BLaER1 (cell line): ENCODE data around the gene KIRREL3.

Experiments
- H3K27ac ChIP-seq: shearing (Covaris generic); formaldehyde crosslinking; 2 replicates; pipeline ENCODE4 v1.8.1; 2022
- H3K27me3 ChIP-seq: shearing (Covaris generic); formaldehyde crosslinking; 2 replicates; pipeline ENCODE4 v1.8.1; 2022
- H3K36me3 ChIP-seq: shearing (Covaris generic); formaldehyde crosslinking; 2 replicates; pipeline ENCODE4 v1.8.1; 2022
- H3K4me1 ChIP-seq: shearing (Covaris generic); formaldehyde crosslinking; 2 replicates; pipeline ENCODE4 v1.8.1; 2022
- H3K4me2 ChIP-seq: shearing (Covaris generic); formaldehyde crosslinking; 2 replicates; pipeline ENCODE4 v1.8.1; 2022
- H3K4me3 ChIP-seq: shearing (Covaris generic); formaldehyde crosslinking; 2 replicates; pipeline ENCODE4 v1.8.1; 2022
- H3K9ac ChIP-seq: shearing (Covaris generic); formaldehyde crosslinking; 2 replicates; pipeline ENCODE4 v1.8.1; 2022
- H3K9me3 ChIP-seq: shearing (Covaris generic); formaldehyde crosslinking; 2 replicates; pipeline ENCODE4 v1.8.1; 2022
- H4K20me1 ChIP-seq: shearing (Covaris generic); formaldehyde crosslinking; 2 replicates; pipeline ENCODE4 v1.8.1; 2022
- Cebpa-rat ChIP-seq: shearing (Covaris generic); IDR thresholded peaks from 2 replicates; pipeline ENCODE4 v1.8.1; 2022

KIRREL3 gene

GRCh38 chr11:126716456-126717083, 284.0 kb downstream of the KIRREL3 start:
- Histone ChIP-seq H4K20me1 (no peaks in the 10 kb centered on the region), H3K4me1 (no peaks in the 10 kb centered on the region), H3K9ac (no peak overlapping the region), H3K4me3 (no peak overlapping the region), H3K27ac (no peak overlapping the region), H3K4me2 (no peak overlapping the region), H3K27me3 (no peaks in the 10 kb centered on the region), H3K9me3 (no peaks in the 10 kb centered on the region), H3K36me3 (no peaks in the 10 kb centered on the region)
- no peak for TF ChIP-seq Cebpa-rat

GRCh38 chr11:126713806-126714205, 286.8 kb downstream of the KIRREL3 start:
- no peaks in the 10 kb centered on the region for H3K36me3 ChIP-seq
- TF ChIP-seq Cebpa-rat = no peak
- H4K20me1 ChIP-seq = no peaks in the 10 kb centered on the region
- H3K9me3 ChIP-seq = no peaks in the 10 kb centered on the region
- no peak overlapping the region for H3K4me2 ChIP-seq
- H3K4me3 ChIP-seq = no peak overlapping the region
- no peaks in the 10 kb centered on the region for H3K4me1 ChIP-seq
- H3K9ac ChIP-seq = no peak overlapping the region
- no peak overlapping the region for H3K27ac ChIP-seq
- H3K27me3 ChIP-seq = no peaks in the 10 kb centered on the region; the same call in 1 of the 2 replicates

GRCh38 chr11:126711977-126712625, 288.5 kb downstream of the KIRREL3 start:
- no peak overlapping the region for H3K4me3 ChIP-seq
- H3K9me3 ChIP-seq = no peaks in the 10 kb centered on the region
- H3K4me1 ChIP-seq = no peaks in the 10 kb centered on the region
- H4K20me1 ChIP-seq = no peaks in the 10 kb centered on the region
- no peak overlapping the region for H3K27ac ChIP-seq
- no peak overlapping the region for H3K9ac ChIP-seq
- no peak overlapping the region for H3K4me2 ChIP-seq
- H3K27me3 ChIP-seq = no peaks in the 10 kb centered on the region; the same call in 1 of the 2 replicates
- no peak for TF ChIP-seq Cebpa-rat
- no peaks in the 10 kb centered on the region for H3K36me3 ChIP-seq

- no peaks in the 10 kb centered on the region for H3K36me3 ChIP-seq
- H3K27me3 ChIP-seq = no peaks in the 10 kb centered on the region; the same call in 1 of the 2 replicates
- no peak overlapping the region for H3K9ac ChIP-seq
- H4K20me1 ChIP-seq = no peaks in the 10 kb centered on the region
- no peak overlapping the region for H3K4me2 ChIP-seq
- no peak overlapping the region for H3K27ac ChIP-seq
- no peaks in the 10 kb centered on the region for H3K9me3 ChIP-seq
- H3K4me1 ChIP-seq = no peaks in the 10 kb centered on the region
- no peak for TF ChIP-seq Cebpa-rat
- H3K4me3 ChIP-seq = no peak overlapping the region
Observed at GRCh38 chr11:126710804-126711399, 289.7 kb downstream of the KIRREL3 start.

GRCh38 chr11:126707498-126707897, 293.1 kb downstream of the KIRREL3 start:
- Histone ChIP-seq H3K9ac (no peak overlapping the region), H3K4me1 (no peaks in the 10 kb centered on the region), H3K4me2 (no peak overlapping the region), H3K27ac (no peak overlapping the region), H4K20me1 (no peaks in the 10 kb centered on the region), H3K4me3 (no peak overlapping the region), H3K36me3 (no peaks in the 10 kb centered on the region), H3K27me3 (no peaks in the 10 kb centered on the region; the same call in 1 of the 2 replicates), H3K9me3 (no peaks in the 10 kb centered on the region)
- no peak for TF ChIP-seq Cebpa-rat

- Histone ChIP-seq H3K4me3 (no peak overlapping the region), H3K9me3 (no peaks in the 10 kb centered on the region), H3K4me1 (peaks cover 18% of the 10 kb centered on the region), H3K27ac (no peak overlapping the region), H3K36me3 (no peaks in the 10 kb centered on the region), H4K20me1 (no peaks in the 10 kb centered on the region), H3K9ac (no peak overlapping the region), H3K4me2 (no peak overlapping the region), H3K27me3 (no peaks in the 10 kb centered on the region)
- TF ChIP-seq Cebpa-rat = no peak
Observed at GRCh38 chr11:126704096-126704495, 296.5 kb downstream of the KIRREL3 start.

GRCh38 chr11:126703662-126704061, 296.9 kb downstream of the KIRREL3 start:
- no peak overlapping the region for H3K9ac ChIP-seq

GRCh38 chr11:126702987-126703386, 297.6 kb downstream of the KIRREL3 start:
- no peak for TF ChIP-seq Cebpa-rat
- no peaks in the 10 kb centered on the region for H3K36me3 ChIP-seq
- H4K20me1 ChIP-seq = no peaks in the 10 kb centered on the region
- no peak overlapping the region for H3K4me3 ChIP-seq
- H3K4me2 ChIP-seq = no peak overlapping the region
- no peak overlapping the region for H3K27ac ChIP-seq
- H3K4me1 ChIP-seq = peaks cover 18% of the 10 kb centered on the region
- no peaks in the 10 kb centered on the region for H3K27me3 ChIP-seq
- H3K9me3 ChIP-seq = no peaks in the 10 kb centered on the region
- H3K9ac ChIP-seq = no peak overlapping the region

More at GRCh38 chr11:126703662-126704061, 296.9 kb downstream of the KIRREL3 start:
- Histone ChIP-seq H3K4me3 (no peak overlapping the region), H3K27me3 (no peaks in the 10 kb centered on the region), H3K27ac (no peak overlapping the region), H4K20me1 (no peaks in the 10 kb centered on the region), H3K9me3 (no peaks in the 10 kb centered on the region), H3K4me1 (peaks cover 18% of the 10 kb centered on the region), H3K36me3 (no peaks in the 10 kb centered on the region), H3K4me2 (no peak overlapping the region)
- no peak for TF ChIP-seq Cebpa-rat

GRCh38 chr11:126702165-126702720, 298.3 kb downstream of the KIRREL3 start:
- no peaks in the 10 kb centered on the region for H3K9me3 ChIP-seq
- H3K4me3 ChIP-seq = no peak overlapping the region
- H3K4me1 ChIP-seq = peaks cover 18% of the 10 kb centered on the region
- no peak overlapping the region for H3K9ac ChIP-seq
- H3K36me3 ChIP-seq = no peaks in the 10 kb centered on the region
- no peak overlapping the region for H3K27ac ChIP-seq
- no peak overlapping the region for H3K4me2 ChIP-seq
- no peak for TF ChIP-seq Cebpa-rat
- H4K20me1 ChIP-seq = no peaks in the 10 kb centered on the region
- no peaks in the 10 kb centered on the region for H3K27me3 ChIP-seq

GRCh38 chr11:126701520-126701897, 299.1 kb downstream of the KIRREL3 start:
- Histone ChIP-seq H3K4me1 (peaks cover 18% of the 10 kb centered on the region), H3K27ac (no peak overlapping the region), H3K9ac (no peak overlapping the region), H3K4me2 (no peak overlapping the region), H3K4me3 (no peak overlapping the region), H4K20me1 (no peaks in the 10 kb centered on the region), H3K27me3 (no peaks in the 10 kb centered on the region), H3K36me3 (no peaks in the 10 kb centered on the region), H3K9me3 (no peaks in the 10 kb centered on the region)
- no peak for TF ChIP-seq Cebpa-rat
